Liver (tissue), 3 donors: ENCODE results near the gene DNAH8.

Source experiments
- EGR1 ChIP-seq, 2 donors: IDR thresholded peaks; 2 replicates each; pipeline ENCODE4 v1.6.1; 2016 to 2018; ENCODE audit warnings: antibody characterized with exemption in 2 of 2, low read depth in 2 of 2
- HNF4A ChIP-seq, 2 donors: conservative IDR thresholded peaks; 2 replicates each; pipeline ENCODE4 v1.6.1; 2016; ENCODE audit warnings: antibody characterized with exemption in 2 of 2, mild to moderate bottlenecking in 2 of 2
- HNF4G ChIP-seq: IDR thresholded peaks from 2 replicates; pipeline ENCODE4 v1.6.1; 2016; ENCODE audit warnings: antibody characterized with exemption
- JUND ChIP-seq, 2 donors: IDR thresholded peaks; 2 replicates each; pipeline ENCODE4 v1.6.1; 2016; ENCODE audit warnings: antibody characterized with exemption in 2 of 2
- RAD21 ChIP-seq, 2 donors: IDR thresholded peaks; 2 replicates each; pipeline ENCODE4 v1.6.1; 2016; ENCODE audit warnings: antibody characterized with exemption in 2 of 2, mild to moderate bottlenecking in 2 of 2
- RXRA ChIP-seq, 2 donors: IDR thresholded peaks; 2 replicates each; pipeline ENCODE4 v1.6.1; 2017 to 2018; ENCODE audit warnings: antibody characterized with exemption in 2 of 2, mild to moderate bottlenecking in 1 of 2
- TAF1 ChIP-seq: conservative IDR thresholded peaks from 2 replicates; pipeline ENCODE4 v1.6.1; 2016; ENCODE audit warnings: antibody characterized with exemption, mild to moderate bottlenecking
- YY1 ChIP-seq: IDR thresholded peaks from 2 replicates; pipeline ENCODE4 v1.6.1; 2016; ENCODE audit warnings: antibody characterized with exemption, mild to moderate bottlenecking
- TF ChIP-seq, protein P1 (sequence below): fragments of 150-350 bp; IDR thresholded peaks from 2 replicates; pipeline ENCODE4 v1.5.1; 2017; ENCODE audit warnings: improper control_type of control experiment, low read depth, low read length; ENCODE audit not compliant: missing input control
- TF ChIP-seq, protein P2 (sequence below): IDR thresholded peaks from 2 replicates; pipeline ENCODE4 v1.6.1; 2016; ENCODE audit warnings: antibody characterized with exemption
- donor health status: healthy.
- donor health status: healthy.

DNA sequence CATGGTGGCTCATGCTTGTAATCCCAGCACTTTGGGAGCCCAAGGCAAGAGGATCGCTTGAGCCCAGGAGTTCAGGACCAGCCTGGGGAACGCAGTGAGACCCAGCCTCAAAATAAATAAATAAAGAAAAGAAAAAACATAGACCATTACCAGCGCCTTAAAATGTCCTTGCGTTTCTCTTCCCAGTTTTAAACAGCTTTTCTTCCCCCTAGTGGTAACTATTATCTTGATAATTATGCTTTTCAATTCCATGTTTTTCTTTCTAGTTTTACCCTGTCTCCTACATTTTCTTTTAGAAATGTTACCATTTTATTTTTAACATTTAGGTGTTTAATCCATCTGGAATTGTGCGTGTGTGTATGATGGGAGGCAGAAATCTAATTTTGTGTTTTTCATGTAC, 24.4 kb downstream of the DNAH8 start:
- TF ChIP-seq EGR1 (IDR thresholded peaks at IDR 0.05; ENCODE audit: low read depth in 2 of 2): no peak
- no peak for TF ChIP-seq YY1
- TF ChIP-seq, protein P1, sequence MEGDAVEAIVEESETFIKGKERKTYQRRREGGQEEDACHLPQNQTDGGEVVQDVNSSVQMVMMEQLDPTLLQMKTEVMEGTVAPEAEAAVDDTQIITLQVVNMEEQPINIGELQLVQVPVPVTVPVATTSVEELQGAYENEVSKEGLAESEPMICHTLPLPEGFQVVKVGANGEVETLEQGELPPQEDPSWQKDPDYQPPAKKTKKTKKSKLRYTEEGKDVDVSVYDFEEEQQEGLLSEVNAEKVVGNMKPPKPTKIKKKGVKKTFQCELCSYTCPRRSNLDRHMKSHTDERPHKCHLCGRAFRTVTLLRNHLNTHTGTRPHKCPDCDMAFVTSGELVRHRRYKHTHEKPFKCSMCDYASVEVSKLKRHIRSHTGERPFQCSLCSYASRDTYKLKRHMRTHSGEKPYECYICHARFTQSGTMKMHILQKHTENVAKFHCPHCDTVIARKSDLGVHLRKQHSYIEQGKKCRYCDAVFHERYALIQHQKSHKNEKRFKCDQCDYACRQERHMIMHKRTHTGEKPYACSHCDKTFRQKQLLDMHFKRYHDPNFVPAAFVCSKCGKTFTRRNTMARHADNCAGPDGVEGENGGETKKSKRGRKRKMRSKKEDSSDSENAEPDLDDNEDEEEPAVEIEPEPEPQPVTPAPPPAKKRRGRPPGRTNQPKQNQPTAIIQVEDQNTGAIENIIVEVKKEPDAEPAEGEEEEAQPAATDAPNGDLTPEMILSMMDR: peak; percentile 25
- no peak for TF ChIP-seq HNF4G
- TF ChIP-seq JUND (IDR thresholded peaks at IDR 0.05): no peak
- peak; percentile 63 to 68 for TF ChIP-seq RAD21 (IDR thresholded peaks at IDR 0.05)
- no peak for TF ChIP-seq TAF1
- TF ChIP-seq, protein P2, sequence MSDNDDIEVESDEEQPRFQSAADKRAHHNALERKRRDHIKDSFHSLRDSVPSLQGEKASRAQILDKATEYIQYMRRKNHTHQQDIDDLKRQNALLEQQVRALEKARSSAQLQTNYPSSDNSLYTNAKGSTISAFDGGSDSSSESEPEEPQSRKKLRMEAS: no peak
- no peak for TF ChIP-seq HNF4A (conservative IDR thresholded peaks at IDR 0.05)
- TF ChIP-seq RXRA (IDR thresholded peaks at IDR 0.05): no peak
